Measurements from ENCODE around the gene DPH6. TPM values are rescaled to one million over a fixed set of nuclear protein-coding genes. Genes with fewer than 3 reads are reported as not detected.

Gene DPH6
- total RNA-seq, 3 donors from 2014 or later (not counting 1 experiment from before 2014, with no cell fraction given) = 10.8 to 13.3 (median 13.1) TPM

DNA sequence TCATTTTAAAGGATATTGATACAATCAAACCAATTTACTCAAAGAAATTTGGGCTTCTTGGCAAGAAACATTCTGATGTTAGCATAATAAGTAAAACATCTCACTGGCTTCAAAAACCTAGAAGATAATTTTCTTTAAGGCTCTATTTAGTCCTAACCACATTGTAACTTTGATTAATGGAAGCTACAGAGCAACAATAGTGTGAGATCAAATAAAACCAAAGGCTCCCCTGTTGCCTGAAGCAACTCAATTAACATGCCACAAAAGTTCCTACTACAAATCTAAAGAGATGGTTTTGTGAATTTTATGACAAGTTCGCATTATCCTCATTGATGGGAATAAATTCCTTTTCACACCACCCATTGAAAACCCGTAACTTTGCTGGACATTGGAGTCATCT is 5.9 kb downstream of the DPH6 start:
- H3K27me3 ChIP-seq (ENCODE audit: control insufficient read depth, insufficient read depth, low read length) = no peaks in the 10 kb centered on the region
- ATAC-seq (no peak), DNase-seq (no peak)
- no peaks in the 10 kb centered on the region for H3K27me3 Mint-ChIP-seq (ENCODE audit: low read depth in 2 of 2)
- WGBS (ENCODE audit: insufficient coverage) = 91% methylated on average over 2 of the region's 2 CpGs
- no peaks in the 10 kb centered on the region for H3K9me3 ChIP-seq (ENCODE audit: control insufficient read depth, insufficient read depth, low read length)
- H3K27ac Mint-ChIP-seq = no peak overlapping the region
- TF ChIP-seq, protein P1, sequence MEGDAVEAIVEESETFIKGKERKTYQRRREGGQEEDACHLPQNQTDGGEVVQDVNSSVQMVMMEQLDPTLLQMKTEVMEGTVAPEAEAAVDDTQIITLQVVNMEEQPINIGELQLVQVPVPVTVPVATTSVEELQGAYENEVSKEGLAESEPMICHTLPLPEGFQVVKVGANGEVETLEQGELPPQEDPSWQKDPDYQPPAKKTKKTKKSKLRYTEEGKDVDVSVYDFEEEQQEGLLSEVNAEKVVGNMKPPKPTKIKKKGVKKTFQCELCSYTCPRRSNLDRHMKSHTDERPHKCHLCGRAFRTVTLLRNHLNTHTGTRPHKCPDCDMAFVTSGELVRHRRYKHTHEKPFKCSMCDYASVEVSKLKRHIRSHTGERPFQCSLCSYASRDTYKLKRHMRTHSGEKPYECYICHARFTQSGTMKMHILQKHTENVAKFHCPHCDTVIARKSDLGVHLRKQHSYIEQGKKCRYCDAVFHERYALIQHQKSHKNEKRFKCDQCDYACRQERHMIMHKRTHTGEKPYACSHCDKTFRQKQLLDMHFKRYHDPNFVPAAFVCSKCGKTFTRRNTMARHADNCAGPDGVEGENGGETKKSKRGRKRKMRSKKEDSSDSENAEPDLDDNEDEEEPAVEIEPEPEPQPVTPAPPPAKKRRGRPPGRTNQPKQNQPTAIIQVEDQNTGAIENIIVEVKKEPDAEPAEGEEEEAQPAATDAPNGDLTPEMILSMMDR (IDR thresholded peaks at IDR 0.05) = no peak
- H3K9me3 Mint-ChIP-seq = no peaks in the 10 kb centered on the region
- H3K4me3 Mint-ChIP-seq = no peak overlapping the region
- intact Hi-C loops (cut with micrococcal nuclease) = loop anchor here (10.0 kb wide), 1 partner anchor 55 kb away; no protein-coding TSS in a partner anchor
- H3K36me3 Mint-ChIP-seq = no peaks in the 10 kb centered on the region
- H3K4me3 ChIP-seq (ENCODE audit: low read length) = no peak overlapping the region
- H3K4me1 ChIP-seq (ENCODE audit: control insufficient read depth, insufficient read depth, low read length) = no peaks in the 10 kb centered on the region
- H3K27ac ChIP-seq (ENCODE audit: low read length) = no peak overlapping the region
- peaks cover 9 to 11% of the 10 kb centered on the region in 2 donors for H3K4me1 Mint-ChIP-seq
- H3K36me3 ChIP-seq (ENCODE audit: control insufficient read depth, insufficient read depth, low read length) = peaks cover 4% of the 10 kb centered on the region

DNA sequence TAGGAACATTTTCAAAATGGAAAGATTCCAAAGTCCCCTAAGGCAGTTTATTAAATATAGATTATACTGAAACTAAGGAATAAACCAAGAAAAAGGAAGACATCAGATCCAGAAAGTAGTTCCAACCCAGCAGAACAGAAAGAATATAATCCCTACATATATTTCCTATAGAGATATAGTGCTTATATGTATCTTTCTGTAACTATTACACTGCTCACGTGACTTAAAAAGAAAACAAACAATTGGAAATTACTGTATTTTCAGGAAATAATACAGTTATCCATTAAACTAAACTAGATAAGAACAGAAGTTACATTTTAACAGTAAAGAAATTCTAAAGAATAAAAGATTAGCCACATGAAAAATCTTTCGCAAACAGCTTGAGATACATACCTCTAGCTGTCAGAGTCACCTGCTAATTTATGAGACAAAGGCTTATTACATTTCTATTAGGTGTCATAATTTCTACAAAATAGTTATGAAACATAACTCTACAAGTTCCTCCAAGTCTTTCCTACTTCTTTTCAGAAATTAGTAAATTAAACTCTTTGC is 10.5 kb downstream of the DPH6 start:
- DNase-seq (no peak), ATAC-seq (no peak)
- peaks cover 4% of the 10 kb centered on the region for H3K36me3 ChIP-seq (ENCODE audit: control insufficient read depth, insufficient read depth, low read length)
- no peaks in the 10 kb centered on the region for H3K9me3 ChIP-seq (ENCODE audit: control insufficient read depth, insufficient read depth, low read length)
- Mint-ChIP-seq H3K36me3 (no peaks in the 10 kb centered on the region), H3K4me1 (peaks cover 0 to 10% of the 10 kb centered on the region in 2 donors), H3K27me3 (ENCODE audit: low read depth in 2 of 2) (no peaks in the 10 kb centered on the region), H3K4me3 (no peak overlapping the region), H3K27ac (no peak overlapping the region), H3K9me3 (no peaks in the 10 kb centered on the region)
- H3K27me3 ChIP-seq (ENCODE audit: control insufficient read depth, insufficient read depth, low read length) = no peaks in the 10 kb centered on the region
- WGBS (ENCODE audit: insufficient coverage) = 100% methylated on average over 1 of the region's 2 CpGs
- no peak overlapping the region for H3K27ac ChIP-seq (ENCODE audit: low read length)
- no peaks in the 10 kb centered on the region for H3K4me1 ChIP-seq (ENCODE audit: control insufficient read depth, insufficient read depth, low read length)
- TF ChIP-seq, protein P1 (IDR thresholded peaks at IDR 0.05) = no peak
- H3K4me3 ChIP-seq (ENCODE audit: low read length) = no peak overlapping the region
- intact Hi-C loops (cut with micrococcal nuclease) = no loop called here

DNA sequence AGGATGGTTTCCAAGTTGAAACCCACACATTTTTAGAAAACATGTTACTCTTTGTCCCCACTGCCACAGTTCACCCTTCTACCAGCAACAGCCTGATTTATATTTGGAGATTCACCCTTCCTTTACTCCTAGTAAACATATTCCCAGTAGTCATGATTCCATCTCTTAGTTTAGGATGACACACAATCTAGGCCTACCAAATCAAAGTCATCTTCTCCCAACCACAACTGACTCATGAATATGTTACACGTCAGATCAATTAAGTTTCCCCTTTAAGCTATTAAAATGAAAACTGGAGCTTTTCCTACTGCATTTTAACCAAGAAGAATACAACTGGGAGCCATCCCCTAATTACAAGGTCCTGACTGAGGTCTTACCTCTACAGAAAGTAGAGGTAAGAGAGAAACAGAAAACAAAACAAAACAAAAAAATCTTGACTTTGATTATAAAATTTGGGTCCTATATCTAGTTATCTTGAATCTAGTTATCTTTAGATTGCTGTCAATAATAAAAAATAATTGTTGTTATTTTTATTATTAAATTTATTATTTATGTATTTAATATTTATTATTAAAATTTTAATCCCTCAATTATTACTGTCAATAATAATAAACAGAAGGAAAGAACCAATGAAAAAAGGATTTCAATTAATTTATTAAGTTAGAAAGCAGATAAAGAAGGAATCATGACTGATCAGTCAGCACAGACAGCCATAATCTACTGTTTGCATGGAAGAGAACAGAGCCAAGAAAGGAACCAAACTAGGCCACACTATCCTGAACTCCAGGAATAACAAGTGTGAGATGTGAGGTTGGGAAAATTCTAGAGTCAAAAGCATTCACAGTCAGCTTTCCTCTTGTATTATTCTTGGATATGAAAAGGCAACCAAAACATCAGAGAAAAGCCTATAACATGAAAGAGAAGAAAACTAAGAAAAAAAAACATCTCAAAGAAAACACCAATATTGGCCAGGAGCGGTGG is 12.5 kb downstream of the DPH6 start:
- H3K4me1 Mint-ChIP-seq = peaks cover 0 to 10% of the 10 kb centered on the region in 2 donors
- no peak overlapping the region for H3K27ac Mint-ChIP-seq
- H3K36me3 Mint-ChIP-seq = peaks cover 10% of the 10 kb centered on the region
- H3K27ac ChIP-seq (ENCODE audit: low read length) = no peak overlapping the region
- peaks cover 4% of the 10 kb centered on the region for H3K36me3 ChIP-seq (ENCODE audit: control insufficient read depth, insufficient read depth, low read length)
- no peaks in the 10 kb centered on the region for H3K4me1 ChIP-seq (ENCODE audit: control insufficient read depth, insufficient read depth, low read length)
- H3K4me3 ChIP-seq (ENCODE audit: low read length) = no peak overlapping the region
- TF ChIP-seq, protein P1 (IDR thresholded peaks at IDR 0.05) = no peak
- no peak for DNase-seq
- WGBS (ENCODE audit: insufficient coverage) = 98% methylated on average over 2 of the region's 2 CpGs
- H3K9me3 ChIP-seq (ENCODE audit: control insufficient read depth, insufficient read depth, low read length) = peaks cover 4% of the 10 kb centered on the region
- H3K27me3 Mint-ChIP-seq (ENCODE audit: low read depth in 2 of 2) = no peaks in the 10 kb centered on the region
- peaks cover 0 to 3% of the 10 kb centered on the region in 2 donors for H3K9me3 Mint-ChIP-seq
- intact Hi-C loops (cut with micrococcal nuclease) = no loop called here
- no peaks in the 10 kb centered on the region for H3K27me3 ChIP-seq (ENCODE audit: control insufficient read depth, insufficient read depth, low read length)
- no peak overlapping the region for H3K4me3 Mint-ChIP-seq
- no peak for ATAC-seq
